WTC11 (cell line): ENCODE data around the gene TVP23A. TPM values are rescaled to one million over a fixed set of nuclear protein-coding genes. Genes with fewer than 3 reads are reported as not detected.

ENCODE experiments used
- ATAC-seq: fragments of 200-7000 bp; cut with Tn5 transposase; 2 replicates; pipeline ENCODE4 v1.10.0; 2021; ENCODE audit warnings: mild to moderate bottlenecking, moderate library complexity
- CTCF ChIA-PET: fragments of 300-600 bp; sonication (Branson Sonifier 250); formaldehyde crosslinking; loops from one replicate; lab custom pipeline; 2021; ENCODE audit warnings: antibody characterized with exemption; lab: Charles Lee
- POLR2A ChIA-PET: fragments of 350-600 bp; sonication (Branson Sonifier 250); formaldehyde crosslinking; loops from one replicate; lab custom pipeline; 2021; ENCODE audit warnings: antibody characterized with exemption; lab: Charles Lee
- DNase-seq: peaks from one replicate; pipeline ENCODE4 v3.0.0; 2021; ENCODE audit warnings: low spot score
- H3K27ac Mint-ChIP-seq: 2 replicates; pipeline ENCODE4 v1.8.0; 2021; ENCODE audit warnings: mixed read lengths
- H3K27me3 Mint-ChIP-seq: 2 replicates; pipeline ENCODE4 v1.8.0; 2021; ENCODE audit warnings: low read depth, mild to moderate bottlenecking, moderate library complexity, mixed read lengths
- H3K36me3 Mint-ChIP-seq: 2 replicates; pipeline ENCODE4 v1.8.0; 2021; ENCODE audit warnings: mixed read lengths
- H3K4me1 Mint-ChIP-seq: 2 replicates; pipeline ENCODE4 v1.8.0; 2022; ENCODE audit warnings: mixed read lengths
- H3K4me3 Mint-ChIP-seq: 2 replicates; pipeline ENCODE4 v1.8.0; 2021; ENCODE audit warnings: mild to moderate bottlenecking, moderate library complexity, mixed read lengths
- H3K9me3 Mint-ChIP-seq: 2 replicates; pipeline ENCODE4 v1.8.0; 2021; ENCODE audit warnings: mixed read lengths
- AFF4 ChIP-seq: sonication (generic); formaldehyde crosslinking; IDR thresholded peaks from 2 replicates; pipeline ENCODE4 v1.8.1; 2023; ENCODE audit warnings: mild to moderate bottlenecking, missing genetic modification reagents, borderline replicate concordance
- ATF2 ChIP-seq: sonication (generic); formaldehyde crosslinking; IDR thresholded peaks from 2 replicates; pipeline ENCODE4 v1.8.1; 2022; ENCODE audit warnings: low read depth, missing genetic modification reagents, borderline replicate concordance
- ATF3 ChIP-seq: sonication (generic); formaldehyde crosslinking; conservative IDR thresholded peaks from 2 replicates; pipeline ENCODE4 v1.8.1; 2022; ENCODE audit warnings: mild to moderate bottlenecking, missing genetic modification reagents
- CBFB ChIP-seq: sonication (generic); formaldehyde crosslinking; IDR thresholded peaks from 2 replicates; pipeline ENCODE4 v1.8.1; 2022; ENCODE audit warnings: mild to moderate bottlenecking, low read depth, missing genetic modification reagents
- CTCF ChIP-seq: fragments of 200-600 bp; IDR thresholded peaks from 2 replicates; pipeline ENCODE4 v1.8.0; 2022; ENCODE audit warnings: antibody characterized with exemption
- ESRRA ChIP-seq: sonication (generic); formaldehyde crosslinking; IDR thresholded peaks from 2 replicates; pipeline ENCODE4 v1.8.1; 2022; ENCODE audit warnings: mild to moderate bottlenecking, missing genetic modification reagents, borderline replicate concordance
- FOXP1 ChIP-seq: sonication (generic); formaldehyde crosslinking; IDR thresholded peaks from 2 replicates; pipeline ENCODE4 v1.8.0; 2022; ENCODE audit warnings: missing genetic modification reagents, mild to moderate bottlenecking, moderate library complexity, borderline replicate concordance
- FOXP4 ChIP-seq: sonication (generic); formaldehyde crosslinking; IDR thresholded peaks from 2 replicates; pipeline ENCODE4 v1.8.0; 2022; ENCODE audit warnings: mild to moderate bottlenecking, missing genetic modification reagents
- GRHL2 ChIP-seq: fragments of 250-450 bp; sonication (Bioruptor Pico); IDR thresholded peaks from 2 replicates; pipeline ENCODE4 v1.8.0; 2022; ENCODE audit warnings: mild to moderate bottlenecking, moderate library complexity; ENCODE audit not compliant: insufficient replicate concordance, severe bottlenecking
- HMGA2 ChIP-seq: fragments of 250-450 bp; sonication (Bioruptor Pico); IDR thresholded peaks from 2 replicates; pipeline ENCODE4 v1.4.0; 2021; ENCODE audit warnings: mild to moderate bottlenecking, moderate library complexity
- IRF1 ChIP-seq: sonication (generic); formaldehyde crosslinking; IDR thresholded peaks from 2 replicates; pipeline ENCODE4 v1.8.0; 2023; ENCODE audit warnings: missing genetic modification reagents
- KAT7 ChIP-seq: sonication (generic); formaldehyde crosslinking; IDR thresholded peaks from 2 replicates; pipeline ENCODE4 v1.8.1; 2023; ENCODE audit warnings: missing genetic modification reagents, mild to moderate bottlenecking, borderline replicate concordance
- TP53 ChIP-seq: sonication (generic); formaldehyde crosslinking; IDR thresholded peaks from 2 replicates; pipeline ENCODE4 v1.8.1; 2023; ENCODE audit warnings: mild to moderate bottlenecking, missing genetic modification reagents
- ZBTB21 ChIP-seq: sonication (generic); formaldehyde crosslinking; IDR thresholded peaks from 2 replicates; pipeline ENCODE4 v1.8.1; 2023; ENCODE audit warnings: mild to moderate bottlenecking, missing genetic modification reagents, borderline replicate concordance
- ZNF219 ChIP-seq: sonication (generic); formaldehyde crosslinking; IDR thresholded peaks from 2 replicates; pipeline ENCODE4 v1.8.0; 2023; ENCODE audit warnings: missing genetic modification reagents, mild to moderate bottlenecking, borderline replicate concordance
- ZNF532 ChIP-seq: fragments of 250-450 bp; sonication (Bioruptor Pico); IDR thresholded peaks from 2 replicates; pipeline ENCODE4 v1.9.0; 2021; ENCODE audit warnings: mild to moderate bottlenecking, borderline replicate concordance
- total RNA-seq: library from RNA; stranded (reverse); gene quantifications from 3 replicates; pipeline ENCODE4 v1.2.3, GENCODE V29; 2021

TVP23A gene
- total RNA-seq, 1 experiment from 2014 or later: 1.2 TPM

- Mint-ChIP-seq H3K36me3 (peaks cover 4% of the 10 kb centered on the region; the same call in 1 of the 2 replicates), H3K27me3 (peaks cover 7% of the 10 kb centered on the region), H3K4me1 (peaks cover 2% of the 10 kb centered on the region; the same call in 1 of the 2 replicates), H3K4me3 (no peak overlapping the region), H3K27ac (no peak overlapping the region), H3K9me3 (peaks cover 5% of the 10 kb centered on the region)
- POLR2A ChIA-PET: no interaction called here
- DNase-seq: no peak
- CTCF ChIA-PET: no interaction called here
- ATAC-seq: no peak
- TF ChIP-seq GRHL2: no peak
- no peak for TF ChIP-seq CBFB (CRISPR knock-in tag)
- TF ChIP-seq HMGA2 (CRISPR knock-in tag): no peak
- TF ChIP-seq ATF3 (CRISPR knock-in tag): no peak
- TF ChIP-seq TP53 (CRISPR knock-in tag): no peak
- no peak for TF ChIP-seq FOXP4 (CRISPR knock-in tag)
These were observed 5.5 kb downstream of the TVP23A start for GRCh38 chr16:10813099-10813455.

- Mint-ChIP-seq H3K36me3 (peaks cover 4% of the 10 kb centered on the region; the same call in 1 of the 2 replicates), H3K4me1 (no peaks in the 10 kb centered on the region), H3K9me3 (peaks cover 5% of the 10 kb centered on the region), H3K27ac (no peak overlapping the region), H3K4me3 (no peak overlapping the region), H3K27me3 (peaks cover 1% of the 10 kb centered on the region; the same call in 1 of the 2 replicates)
- ATAC-seq (no peak), DNase-seq (no peak)
- CTCF ChIA-PET: no interaction called here
- POLR2A ChIA-PET: no interaction called here
- TF ChIP-seq ZNF532 (CRISPR knock-in tag) (no peak), KAT7 (CRISPR knock-in tag) (no peak), FOXP1 (no peak), ESRRA (no peak), CTCF (no peak), IRF1 (CRISPR knock-in tag) (no peak), AFF4 (no peak), ZBTB21 (CRISPR knock-in tag) (no peak), ZNF219 (CRISPR knock-in tag) (no peak), ATF2 (CRISPR knock-in tag) (no peak)
These were observed 6.1 kb downstream of the TVP23A start for GRCh38 chr16:10812312-10813098.
